HepG2 (cell line): ENCODE measurements around the gene SLC16A6. TPM values are rescaled to one million over a fixed set of nuclear protein-coding genes. Genes with fewer than 3 reads are reported as not detected.

Experiments
- ARNTL ChIP-seq: sonication (generic); formaldehyde crosslinking; IDR thresholded peaks from 2 replicates; pipeline ENCODE4 v1.4.0; 2020; ENCODE audit warnings: mild to moderate bottlenecking, missing genetic modification reagents
- CENPT ChIP-seq: sonication (generic); formaldehyde crosslinking; IDR thresholded peaks from 2 replicates; pipeline ENCODE4 v1.8.0; 2022; ENCODE audit warnings: low read depth, mild to moderate bottlenecking, moderate library complexity, missing genetic modification reagents
- DPF2 ChIP-seq: sonication (generic); formaldehyde crosslinking; IDR thresholded peaks from 2 replicates; pipeline ENCODE4 v1.4.0; 2020; ENCODE audit warnings: mild to moderate bottlenecking, low read depth, missing genetic modification reagents, borderline replicate concordance
- E2F2 ChIP-seq: sonication (generic); formaldehyde crosslinking; IDR thresholded peaks from 2 replicates; pipeline ENCODE4 v1.4.0; 2020; ENCODE audit warnings: missing genetic modification reagents, borderline replicate concordance
- FOXO4 ChIP-seq: sonication (generic); formaldehyde crosslinking; conservative IDR thresholded peaks from 2 replicates; pipeline ENCODE4 v1.8.1; 2023; ENCODE audit warnings: missing genetic modification reagents
- HMG20A ChIP-seq: IDR thresholded peaks from 2 replicates; pipeline ENCODE4 v1.6.1; 2016; ENCODE audit warnings: borderline replicate concordance
- HOXA5 ChIP-seq: sonication (generic); formaldehyde crosslinking; IDR thresholded peaks from 2 replicates; pipeline ENCODE4 v1.4.0; 2020; ENCODE audit warnings: missing genetic modification reagents
- LRRFIP1 ChIP-seq: sonication (generic); formaldehyde crosslinking; conservative IDR thresholded peaks from 2 replicates; pipeline ENCODE4 v1.4.0; 2020; ENCODE audit warnings: missing genetic modification reagents
- MIXL1 ChIP-seq: IDR thresholded peaks from 2 replicates; pipeline ENCODE4 v1.6.1; 2016
- PTBP1 ChIP-seq: fragments of 200-400 bp; formaldehyde crosslinking; IDR thresholded peaks from 2 replicates; pipeline ENCODE4 v1.6.1; 2018; ENCODE audit warnings: low read length, low read depth; ENCODE audit not compliant: poor library complexity, severe bottlenecking
- RBM39 ChIP-seq: fragments of 200-400 bp; formaldehyde crosslinking; IDR thresholded peaks from one replicate; pipeline ENCODE4 v1.6.1; 2018; ENCODE audit warnings: antibody characterized with exemption, mild to moderate bottlenecking, low read depth, low read length; ENCODE audit not compliant: poor library complexity, severe bottlenecking
- SAFB2 ChIP-seq: sonication (generic); formaldehyde crosslinking; IDR thresholded peaks from 2 replicates; pipeline ENCODE4 v1.5.1; 2020; ENCODE audit warnings: missing genetic modification reagents, low read depth, mild to moderate bottlenecking, borderline replicate concordance
- SIX4 ChIP-seq: sonication (generic); formaldehyde crosslinking; IDR thresholded peaks from 2 replicates; pipeline ENCODE4 v1.4.0; 2020; ENCODE audit warnings: missing genetic modification reagents
- STAT6 ChIP-seq: sonication (generic); formaldehyde crosslinking; IDR thresholded peaks from 2 replicates; pipeline ENCODE4 v1.4.0; 2020; ENCODE audit warnings: missing genetic modification reagents, mild to moderate bottlenecking, borderline replicate concordance
- SYNCRIP ChIP-seq: fragments of 200-400 bp; formaldehyde crosslinking; IDR thresholded peaks from 2 replicates; pipeline ENCODE4 v1.6.1; 2018; ENCODE audit warnings: mild to moderate bottlenecking, low read depth, low read length; ENCODE audit not compliant: insufficient read depth
- THAP11 ChIP-seq: IDR thresholded peaks from 2 replicates; pipeline ENCODE4 v1.6.1; 2016; ENCODE audit warnings: missing biosample characterization, missing genetic modification reagents
- ZFP91 ChIP-seq: sonication (generic); formaldehyde crosslinking; IDR thresholded peaks from 2 replicates; pipeline ENCODE4 v1.9.0; 2022; ENCODE audit warnings: missing genetic modification reagents, mild to moderate bottlenecking, borderline replicate concordance
- ZNF709 ChIP-seq: sonication (generic); formaldehyde crosslinking; IDR thresholded peaks from 2 replicates; pipeline ENCODE4 v1.5.0; 2020; ENCODE audit warnings: mild to moderate bottlenecking, missing genetic modification reagents
- polyA plus RNA-seq, 8 experiments: library from polyadenylated mRNA; depleted of rRNA in 3 of 8; stranded (reverse) in 7 of 8; unstranded in 1 of 8; fragments of >200 nt; fragmentation: Illumina TruSeq in 4 of 8; extraction: Trizol in 4 of 8; gene quantifications; 2 replicates each; pipeline versions ENCODE4 v1.2.1 to v1.2.3, GENCODE V29; 2011 to 2016; ENCODE audit warnings: low read depth in 4 of 8, missing spikeins in 1 of 8, mixed read lengths in 1 of 8; ENCODE audit not compliant: insufficient read depth in 1 of 8
- total RNA-seq, 5 experiments: library from RNA; depleted of rRNA; stranded (reverse); fragments of >200 nt; fragmentation: Illumina TruSeq; extraction: Trizol; gene quantifications; 2 replicates each; pipeline ENCODE4 v1.2.3, GENCODE V29; 2016; ENCODE audit warnings: low read depth in 1 of 5

SLC16A6 gene
- total and polyA plus RNA-seq, 2 of the 13 experiments (the other 11 are each of a cell fraction or from before 2014, with no cell fraction given), result 1.1 to 44.7 TPM

GRCh38 chr17:68318103-68318991 lies 27.4 kb upstream of the SLC16A6 start (continued):
- 0 out of 2 replicates have a peak, but pooled peaks have one; percentile 18 for TF ChIP-seq THAP11
- TF ChIP-seq HOXA5 (CRISPR knock-in tag), result 0 out of 2 replicates have a peak, but pooled peaks have one; percentile 21
- TF ChIP-seq SAFB2 (CRISPR knock-in tag), result peak; percentile 43; the same call in 1 of the 2 replicates
- no peak for TF ChIP-seq LRRFIP1
- TF ChIP-seq FOXO4 (CRISPR knock-in tag), result no peak
- TF ChIP-seq SIX4 (CRISPR knock-in tag), result peak; percentile 42; the same call in 1 of the 2 replicates
- TF ChIP-seq E2F2 (CRISPR knock-in tag), result no peak
- TF ChIP-seq DPF2, result peak; percentile 56; the same call in 1 of the 2 replicates
- TF ChIP-seq ZNF709, result no peak
- TF ChIP-seq RBM39, result no peak
- no peak; the same call in none of the 2 replicates for TF ChIP-seq MIXL1 (CRISPR knock-in tag)
- peak; percentile 50; the same call in 1 of the 2 replicates for TF ChIP-seq ZFP91 (CRISPR knock-in tag)
- no peak for TF ChIP-seq PTBP1
- TF ChIP-seq SYNCRIP, result no peak
- peak; percentile 84; the same call in 1 of the 2 replicates for TF ChIP-seq HMG20A (CRISPR knock-in tag)
- TF ChIP-seq ARNTL (CRISPR knock-in tag), result 0 out of 2 replicates have a peak, but pooled peaks have one; percentile 26
- TF ChIP-seq STAT6, result no peak
- TF ChIP-seq CENPT (CRISPR knock-in tag), result no peak
